ENCODE measurements around the gene WAPL. TPM values are rescaled to one million over a fixed set of nuclear protein-coding genes. Genes with fewer than 3 reads are reported as not detected.

Gene WAPL
- total RNA-seq, 2 donors from 2014 or later, result 32.8 to 33.6 TPM

DNA sequence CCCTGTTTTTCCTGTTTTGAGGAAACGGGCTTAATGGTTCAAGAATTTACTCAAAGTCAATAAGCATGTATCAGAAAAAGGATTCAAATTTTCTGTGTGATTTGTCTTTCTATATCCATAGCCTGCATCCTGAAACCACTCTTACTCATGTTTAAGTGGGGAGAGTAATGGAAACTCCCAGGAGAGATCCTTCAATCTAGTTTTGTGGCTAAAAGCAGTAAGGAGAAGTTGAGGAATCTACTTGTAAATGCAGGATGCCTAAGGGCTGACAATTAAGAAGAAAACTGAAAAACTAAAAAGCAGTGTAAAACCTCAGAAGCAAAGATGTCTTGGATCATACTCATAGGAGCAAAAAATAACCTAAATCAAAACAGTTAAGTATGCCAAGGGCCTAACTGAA, 86.9 kb downstream of the WAPL start:
- intact Hi-C loops (cut with DNase I, micrococcal nuclease), result no loop called here
- DNase-seq (no peak), ATAC-seq (no peak)

DNA sequence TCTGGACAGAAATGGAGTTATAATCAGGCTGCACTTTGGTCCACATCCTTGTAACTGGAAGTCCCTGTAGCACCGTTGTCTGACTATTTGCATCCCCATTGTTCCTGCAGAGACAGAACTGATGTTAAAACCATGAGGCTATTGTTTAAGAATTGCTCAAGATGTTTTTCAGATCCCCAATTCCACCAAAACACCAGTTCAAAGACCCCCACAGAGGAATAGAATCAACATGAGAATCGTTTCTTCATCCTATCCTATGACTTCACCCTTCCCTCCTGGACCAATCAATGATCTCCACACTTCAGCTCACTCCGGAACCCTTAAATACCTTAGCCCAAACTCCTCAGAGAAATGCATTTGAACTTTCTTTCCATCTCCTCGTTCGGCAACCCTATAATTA, 97.9 kb downstream of the WAPL start:
- DNase-seq, result no peak
- intact Hi-C loops (cut with DNase I, micrococcal nuclease), result no loop called here
- no peak for ATAC-seq

DNA sequence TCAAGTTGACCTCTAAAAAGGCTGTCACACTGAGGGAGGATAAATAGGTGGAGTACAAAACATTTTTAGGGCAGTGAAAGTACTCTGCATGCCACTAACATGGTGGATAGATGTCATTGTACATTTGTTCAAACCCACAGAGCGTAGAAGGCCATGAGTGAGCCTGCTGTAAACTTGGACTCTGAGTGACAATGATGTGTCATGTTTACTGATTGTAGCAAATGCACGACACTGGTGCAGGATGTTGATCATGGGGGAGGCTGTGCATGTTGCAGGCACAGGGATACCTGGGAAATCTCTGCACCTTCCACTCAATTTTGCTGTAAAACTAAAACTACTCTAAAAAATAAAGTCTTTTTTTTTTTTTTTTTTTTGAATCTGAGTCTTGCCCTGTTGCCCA, 102.5 kb downstream of the WAPL start:
- intact Hi-C loops (cut with DNase I, micrococcal nuclease), result no loop called here
- no peak for ATAC-seq
- DNase-seq, result no peak

DNA sequence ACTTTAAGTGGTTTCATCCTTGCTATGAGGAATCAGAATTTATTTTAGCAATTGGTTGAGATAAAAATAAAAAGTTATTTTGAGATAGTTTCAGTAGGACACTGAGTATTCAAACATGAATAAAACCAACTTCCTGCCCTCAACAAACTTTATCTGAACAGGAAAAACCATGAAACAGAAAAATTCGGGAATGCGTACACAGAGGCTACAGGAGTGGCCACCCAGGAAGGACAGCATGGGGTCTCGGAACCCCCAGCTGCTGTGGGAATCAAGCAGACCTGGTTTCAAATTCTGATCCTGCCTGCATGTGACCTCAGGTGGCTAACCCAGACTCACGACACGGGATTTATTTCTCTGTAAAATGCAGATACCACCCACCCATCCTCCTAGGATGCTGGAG, 106.0 kb downstream of the WAPL start:
- DNase-seq (no peak), ATAC-seq (no peak)

DNA sequence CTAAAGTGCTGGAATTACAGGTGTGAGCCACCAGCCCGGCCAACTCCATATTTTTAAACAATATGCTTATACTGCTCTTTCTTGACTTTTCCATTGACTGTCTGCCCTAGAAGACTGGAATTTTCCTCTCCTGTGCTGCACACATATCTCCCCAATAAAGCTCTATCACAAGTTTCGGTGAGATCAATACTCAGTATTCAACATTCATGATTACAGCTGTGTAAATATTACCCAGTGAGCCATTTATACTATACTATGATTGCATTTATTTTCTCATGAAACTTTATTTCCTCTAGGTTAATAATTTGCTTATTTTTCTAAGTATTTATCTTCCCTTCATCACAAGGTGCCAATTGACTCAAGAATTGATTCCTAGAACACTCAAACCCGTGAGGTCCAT, 106.5 kb downstream of the WAPL start:
- intact Hi-C loops (cut with DNase I, micrococcal nuclease), result no loop called here
- ATAC-seq (peak; percentile 32), DNase-seq (no peak)

More for the DNA sequence above, 106.0 kb downstream of the WAPL start:
- intact Hi-C loops (cut with DNase I, micrococcal nuclease), result no loop called here

DNA sequence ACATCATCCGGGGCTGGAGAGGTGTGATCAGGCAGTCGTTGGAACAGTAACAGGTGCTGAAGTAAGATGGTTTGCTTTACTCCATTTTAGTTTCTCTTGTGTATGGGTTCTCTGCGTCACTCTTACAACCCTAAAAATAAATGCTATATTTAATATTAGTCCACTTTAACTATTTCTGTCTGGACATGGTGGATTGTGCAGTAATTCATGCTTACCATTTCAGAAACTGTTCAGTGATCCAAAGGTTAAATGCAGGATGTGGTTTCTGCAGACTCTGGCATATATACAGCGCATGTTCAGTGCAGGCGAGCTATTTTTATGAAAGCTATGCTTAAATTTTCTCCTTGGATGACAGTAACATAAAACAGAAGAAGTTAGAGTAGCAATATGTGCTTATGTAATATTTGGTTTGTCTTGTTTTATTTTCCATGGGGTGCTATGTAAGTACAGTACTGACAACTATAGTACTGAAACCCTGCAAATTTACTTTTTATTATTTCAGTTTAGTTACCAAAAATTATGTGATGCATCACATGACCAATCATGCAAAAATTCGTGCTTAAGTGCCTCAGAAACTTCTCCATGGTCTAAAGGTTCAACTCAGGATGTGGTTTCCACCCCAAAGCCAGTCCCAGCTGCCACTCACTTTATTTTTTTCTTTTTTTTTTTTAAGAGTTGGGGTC, 108.4 kb downstream of the WAPL start:
- intact Hi-C loops (cut with DNase I, micrococcal nuclease), result no loop called here
- no peak for DNase-seq
- ATAC-seq, result no peak

DNA sequence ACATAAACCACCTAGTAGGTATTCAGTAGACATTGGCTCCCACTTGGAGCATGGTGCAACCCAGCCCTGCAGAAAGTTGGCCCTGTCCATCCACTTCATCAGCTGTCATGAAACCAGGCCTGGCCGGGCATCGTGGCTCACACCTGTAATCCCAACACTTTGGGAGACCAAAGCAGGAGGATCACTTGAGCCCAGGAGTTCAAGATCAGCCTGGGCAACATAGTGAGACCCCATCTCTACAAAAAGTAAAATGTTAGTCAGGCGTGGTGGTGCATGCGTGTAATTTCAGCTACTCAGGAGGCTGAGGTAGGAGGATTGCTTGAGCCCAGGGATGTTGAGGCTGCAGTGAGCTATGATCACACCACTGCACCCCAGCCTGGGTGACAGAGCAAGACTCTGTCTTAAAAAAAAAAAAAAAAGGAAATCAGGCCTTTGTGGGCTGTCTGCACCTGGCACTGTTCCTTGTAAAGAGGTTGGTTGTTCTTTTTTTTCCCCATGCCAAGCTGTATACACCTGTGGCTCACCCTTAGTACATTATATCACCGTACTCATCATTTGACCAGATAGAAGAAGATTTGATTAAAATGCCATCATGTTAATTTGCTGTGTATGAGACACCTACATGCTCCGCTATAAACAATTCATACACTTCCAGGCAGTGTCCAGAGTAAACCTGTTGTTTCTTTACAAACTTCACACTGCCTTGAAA, 109.6 kb downstream of the WAPL start:
- intact Hi-C loops (cut with DNase I, micrococcal nuclease), result no loop called here
- ATAC-seq (no peak), DNase-seq (no peak)

DNA sequence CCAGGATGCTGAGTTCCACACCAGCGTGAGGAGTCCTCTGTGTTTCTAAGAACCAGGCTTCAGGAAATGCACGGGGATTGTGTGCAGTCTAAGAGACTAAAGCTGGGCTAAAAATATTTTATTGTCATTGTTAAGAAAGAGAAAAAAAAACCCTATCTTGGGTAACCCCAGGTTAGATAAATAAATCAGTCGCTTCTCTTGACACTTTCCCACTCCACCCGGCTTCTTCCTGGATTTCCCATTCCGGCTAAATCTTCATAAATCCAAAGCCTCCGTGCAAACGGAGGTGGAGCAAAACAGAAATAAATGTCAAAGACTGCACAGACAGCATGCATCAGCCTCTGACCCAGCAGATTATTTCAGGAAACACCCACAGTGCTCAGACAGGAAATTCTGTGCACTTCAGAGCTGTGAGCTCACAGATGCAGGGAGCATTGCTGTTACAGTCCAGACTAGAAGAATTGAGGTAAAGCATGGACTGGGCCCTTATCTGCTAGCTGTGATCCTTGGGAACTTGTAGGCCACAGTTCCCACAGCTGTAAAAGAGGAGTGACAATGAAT, 110.2 kb downstream of the WAPL start:
- intact Hi-C loops (cut with DNase I, micrococcal nuclease), result no loop called here
- no peak for DNase-seq
- ATAC-seq, result peak; percentile 84

DNA sequence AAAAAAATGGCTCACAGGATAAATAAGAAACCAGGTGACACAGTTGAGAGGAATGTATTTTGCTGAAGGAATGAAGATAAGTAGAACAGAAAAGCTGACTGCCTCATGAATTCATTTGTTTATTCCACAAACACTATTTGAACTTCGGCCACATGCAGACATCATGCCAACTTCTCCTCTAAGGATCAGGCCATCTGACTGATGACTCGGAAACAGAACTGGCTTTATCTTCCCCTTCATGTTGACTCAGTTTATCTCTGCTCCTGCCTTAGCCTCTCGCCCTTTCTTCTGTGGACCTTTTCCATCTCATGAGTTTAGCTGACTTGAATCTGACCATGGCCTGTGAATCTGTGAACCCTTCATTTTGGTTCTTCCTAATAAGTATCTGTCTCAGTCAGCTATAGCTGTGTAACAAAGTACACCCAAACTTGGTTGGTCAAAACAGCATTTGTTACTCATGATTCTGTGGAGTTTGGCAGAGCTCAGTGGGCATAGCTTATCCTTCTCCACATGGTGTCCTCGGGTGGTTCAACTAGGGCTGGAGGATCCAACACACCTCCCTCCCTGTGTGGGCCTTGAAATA, 111.0 kb downstream of the WAPL start:
- no peak for DNase-seq
- ATAC-seq, result peak; percentile 25
- intact Hi-C loops (cut with DNase I, micrococcal nuclease), result no loop called here

DNA sequence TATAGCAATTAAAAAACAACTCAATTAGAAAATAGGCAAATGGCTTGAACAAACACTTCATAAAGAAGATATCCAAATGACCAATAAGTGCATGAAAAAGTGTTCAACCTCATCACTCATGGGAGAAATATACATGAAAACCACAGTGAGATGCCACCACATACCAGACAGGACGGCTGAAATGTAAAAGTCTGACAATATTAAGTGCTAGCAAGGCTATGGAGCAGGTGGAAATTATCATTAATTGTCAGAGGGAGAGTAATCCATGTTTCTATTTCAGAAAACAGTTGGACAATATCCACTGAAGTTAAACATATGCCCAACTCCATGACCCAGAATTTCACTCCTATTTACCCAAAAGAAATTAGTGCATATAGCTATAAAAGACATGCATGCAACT, 112.4 kb downstream of the WAPL start:
- ATAC-seq (no peak), DNase-seq (no peak)
- intact Hi-C loops (cut with DNase I, micrococcal nuclease), result loop anchor here in 1 of 2 donors (10.0 kb wide), 1 partner anchor 176 kb away; no protein-coding TSS in a partner anchor

DNA sequence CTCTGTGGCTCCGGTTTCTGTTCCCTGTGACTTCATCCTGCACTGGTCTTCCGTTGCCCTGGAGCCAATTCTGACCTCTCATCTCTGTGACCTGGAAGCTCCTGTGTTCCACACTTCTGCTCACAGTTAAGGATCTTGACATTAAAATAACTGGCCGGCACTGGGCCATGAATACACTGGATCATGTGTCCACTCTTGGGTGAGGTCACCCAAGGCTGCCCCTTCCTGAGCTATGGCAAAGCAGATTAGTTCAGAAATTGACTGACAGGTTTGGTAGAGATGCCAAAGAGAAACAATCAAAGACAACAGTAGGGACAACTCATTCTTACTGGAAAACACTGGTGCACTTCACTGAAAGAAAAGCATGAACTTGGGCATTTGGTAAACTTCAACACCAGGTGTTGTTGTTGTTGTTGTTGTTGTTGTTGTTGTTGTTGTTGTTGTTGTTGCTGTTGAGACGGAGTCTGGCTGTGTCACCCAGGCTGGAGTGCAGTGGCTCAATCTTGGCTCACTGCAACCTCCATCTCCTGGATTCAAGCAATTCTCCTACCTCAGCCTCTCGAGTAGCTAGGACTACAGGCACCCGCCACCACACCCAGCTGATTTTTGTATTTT, 118.3 kb downstream of the WAPL start:
- no peak for ATAC-seq
- DNase-seq, result no peak
- intact Hi-C loops (cut with DNase I, micrococcal nuclease), result loop anchor here (5.0 to 10.0 kb wide), 2 partner anchors 182 to 184 kb away; no protein-coding TSS in a partner anchor

DNA sequence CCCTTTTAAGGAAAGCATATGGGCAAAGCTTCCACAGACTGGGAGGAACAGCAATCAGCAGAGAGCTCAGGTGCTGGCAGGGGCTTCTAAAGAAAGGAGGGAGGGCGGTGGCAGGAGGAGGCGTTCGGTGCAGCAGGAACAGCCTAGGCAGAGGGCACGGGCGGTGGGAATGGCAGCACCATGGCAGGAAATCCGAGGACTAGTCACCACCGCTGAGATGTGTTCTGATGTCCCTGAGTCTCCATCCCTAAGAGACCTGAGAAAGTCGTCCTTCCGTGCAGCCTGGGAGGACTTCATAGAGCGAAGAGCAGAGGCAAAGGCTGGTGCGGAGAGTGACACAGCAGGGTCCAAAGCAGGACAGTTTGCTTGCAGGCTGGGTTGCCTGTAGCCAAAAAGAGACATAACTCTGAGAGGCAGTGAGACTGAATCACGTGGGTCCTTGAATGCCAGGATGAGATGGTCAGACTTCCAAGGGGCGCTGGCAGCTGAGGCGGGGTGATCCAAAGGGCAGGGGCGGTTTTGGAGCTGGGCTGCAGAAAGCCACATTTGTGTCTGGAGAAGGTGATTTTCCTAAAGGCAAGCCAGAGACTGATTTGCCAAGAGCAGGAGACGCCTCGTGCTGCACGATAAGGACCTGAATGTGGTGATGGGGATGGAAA, 119.2 kb downstream of the WAPL start:
- intact Hi-C loops (cut with DNase I, micrococcal nuclease), result loop anchor here (5.0 to 10.0 kb wide), 2 partner anchors 182 to 185 kb away; no protein-coding TSS in a partner anchor
- ATAC-seq (no peak), DNase-seq (no peak)

DNA sequence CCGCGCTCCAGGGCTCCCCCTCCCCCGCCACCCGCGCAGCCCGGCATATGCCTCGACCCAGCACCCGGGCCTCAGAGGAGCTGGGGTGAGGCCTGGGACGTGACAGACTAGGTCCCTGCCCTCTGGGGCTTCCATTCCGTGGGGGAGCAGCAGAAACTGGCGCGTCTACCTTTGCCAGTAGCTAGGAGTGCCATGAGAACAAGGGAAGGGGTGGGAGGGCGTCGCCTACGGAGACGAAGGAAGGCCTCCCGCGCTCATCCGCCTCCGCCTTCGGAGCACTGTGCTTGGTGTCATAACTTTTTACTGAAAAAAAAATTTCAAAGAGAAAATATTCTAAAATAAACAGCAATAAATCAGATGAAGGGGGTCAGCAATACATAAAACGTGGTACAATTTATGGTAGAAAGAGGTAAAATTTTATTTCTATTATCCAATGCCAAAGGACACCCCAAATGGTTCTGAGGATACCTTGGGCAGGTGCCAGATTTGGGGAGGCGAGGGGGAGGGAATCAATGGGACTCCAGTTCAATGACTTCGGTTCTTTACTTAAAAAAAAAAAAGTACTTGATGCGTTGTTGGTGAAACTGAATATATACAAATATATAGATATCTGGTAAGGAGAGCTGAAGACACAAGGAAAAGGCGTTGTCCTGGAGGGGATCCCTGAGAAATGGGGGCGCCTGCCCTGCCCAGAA, 119.9 kb downstream of the WAPL start:
- intact Hi-C loops (cut with DNase I, micrococcal nuclease), result loop anchor here (5.0 to 10.0 kb wide), 2 partner anchors 183 to 186 kb away; no protein-coding TSS in a partner anchor
- ATAC-seq, result peak; percentile 12
- peak in 1 of 2 donors; percentile 49 for DNase-seq

DNA sequence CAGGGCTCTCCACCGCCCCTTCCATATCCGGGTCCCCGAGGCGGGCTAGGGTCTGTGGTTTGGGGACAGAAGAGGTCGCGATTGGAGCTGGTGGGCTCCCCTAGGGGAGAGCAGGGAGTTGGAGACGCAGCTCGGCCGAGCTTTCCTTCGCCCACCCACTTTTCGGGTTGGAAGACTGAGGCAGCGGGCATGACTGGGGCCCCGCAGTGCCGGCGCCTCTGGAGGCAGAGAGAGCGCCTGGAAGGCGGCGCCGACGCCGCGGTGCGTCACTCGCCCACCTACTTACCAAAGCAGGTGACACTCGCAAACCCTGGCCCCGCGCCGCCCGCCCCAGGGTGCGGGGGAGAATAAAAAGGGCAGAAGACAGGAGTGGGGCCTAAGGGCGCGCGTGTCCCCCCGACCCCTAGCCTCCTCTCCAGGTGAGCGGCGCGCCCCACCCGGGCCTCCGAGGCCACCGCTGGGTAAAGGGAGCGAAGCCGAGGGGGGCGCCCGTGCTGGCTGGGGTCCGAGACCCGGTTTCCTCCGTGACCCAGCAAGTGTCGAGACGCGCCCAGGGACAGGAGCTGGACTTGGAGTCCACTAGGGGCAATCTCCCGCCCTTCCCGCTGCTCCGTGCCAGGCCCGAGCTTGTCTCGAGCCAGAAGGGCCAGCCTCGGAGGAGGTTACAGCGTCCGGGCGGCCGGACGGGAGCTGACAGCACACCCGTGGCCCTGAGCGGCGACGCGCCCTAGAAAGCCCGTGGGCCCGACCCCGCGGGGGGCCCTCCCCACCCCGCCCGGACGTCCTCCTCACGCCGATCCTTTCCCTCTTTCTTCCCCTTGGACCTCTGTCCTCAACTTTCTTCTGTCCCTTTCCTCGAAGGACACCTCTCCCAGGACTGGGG, 120.6 kb downstream of the WAPL start:
- ATAC-seq, result peak; percentile 56
- intact Hi-C loops (cut with DNase I, micrococcal nuclease), result loop anchor here (5.0 to 10.0 kb wide), 2 partner anchors 184 to 186 kb away; no protein-coding TSS in a partner anchor
- peak; percentile 63 to 67 for DNase-seq

DNA sequence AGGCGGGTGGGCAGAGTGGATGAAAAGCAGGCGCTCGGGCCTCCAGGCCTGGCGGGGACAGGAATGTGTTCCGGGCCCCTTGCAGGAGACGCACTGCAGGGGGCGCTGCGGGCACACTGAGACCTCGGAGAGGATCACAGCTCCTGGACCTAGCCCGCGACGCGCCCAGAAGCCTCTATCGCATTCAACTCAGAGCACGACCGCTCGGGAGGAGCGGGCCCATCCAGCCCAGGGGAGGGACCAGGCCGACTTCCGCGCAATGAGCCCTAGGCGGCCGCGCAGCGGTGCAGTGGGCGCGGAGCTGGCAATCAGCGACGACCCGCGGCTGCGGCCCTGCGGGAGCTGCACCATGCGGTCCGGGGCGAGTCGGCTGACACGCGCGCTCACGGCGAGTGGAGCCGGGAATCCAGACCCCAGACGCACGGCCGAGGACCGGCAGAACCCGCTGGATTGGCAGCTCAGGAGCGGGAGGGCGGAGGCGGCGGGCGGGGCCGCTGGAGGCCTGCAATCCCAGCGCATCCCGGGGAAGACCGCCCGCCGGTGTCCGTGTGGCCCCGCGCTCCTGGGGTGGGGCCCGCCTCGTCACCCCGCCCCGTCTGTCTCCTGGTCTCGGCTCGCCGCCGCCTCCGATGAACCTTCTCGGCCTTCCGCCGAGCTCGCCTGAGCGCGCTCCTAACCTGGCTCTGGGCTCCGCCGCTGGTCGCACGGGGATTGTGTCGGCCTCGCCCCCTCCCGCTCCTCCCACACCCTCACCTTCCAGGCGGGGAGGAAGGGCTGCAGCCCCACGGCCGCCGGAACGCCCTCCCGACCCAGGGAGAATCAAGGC, 121.5 kb downstream of the WAPL start:
- intact Hi-C loops (cut with DNase I, micrococcal nuclease), result loop anchor here (5.0 to 10.0 kb wide), 2 partner anchors 185 to 187 kb away; no protein-coding TSS in a partner anchor
- peak; percentile 86 for ATAC-seq
- DNase-seq, result peak; percentile 94 to 98

DNA sequence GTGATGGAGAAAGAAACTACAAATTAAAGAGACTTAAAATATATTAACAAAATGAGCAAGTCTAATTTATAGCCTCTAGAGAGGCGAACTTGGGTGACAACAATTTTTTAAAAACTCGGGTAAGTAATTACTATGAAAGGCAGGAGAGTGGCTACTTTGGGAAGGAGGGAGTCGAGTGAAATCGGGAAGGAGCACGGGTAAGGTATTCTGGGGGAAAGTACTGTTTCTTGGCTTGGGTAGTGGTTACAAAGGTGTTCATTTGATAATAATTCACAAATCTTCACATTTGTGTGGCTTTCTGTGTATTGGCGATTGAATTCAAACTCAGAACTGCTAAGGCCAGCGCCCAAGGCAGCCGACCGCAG, 122.1 kb downstream of the WAPL start:
- no peak for ATAC-seq
- intact Hi-C loops (cut with DNase I, micrococcal nuclease), result no loop called here
- no peak for DNase-seq
